ENCODE results near the gene ADGRB3. TPM values are rescaled to one million over a fixed set of nuclear protein-coding genes. Genes with fewer than 3 reads are reported as not detected.
A peak's percentile ranks its signal among the peaks of the same experiment; 100 is the strongest.

The ADGRB3 gene
- total and polyA plus RNA-seq, 2 donors (not counting 3 experiments of a cell fraction or from before 2014, with no cell fraction given), result not detected

DNA sequence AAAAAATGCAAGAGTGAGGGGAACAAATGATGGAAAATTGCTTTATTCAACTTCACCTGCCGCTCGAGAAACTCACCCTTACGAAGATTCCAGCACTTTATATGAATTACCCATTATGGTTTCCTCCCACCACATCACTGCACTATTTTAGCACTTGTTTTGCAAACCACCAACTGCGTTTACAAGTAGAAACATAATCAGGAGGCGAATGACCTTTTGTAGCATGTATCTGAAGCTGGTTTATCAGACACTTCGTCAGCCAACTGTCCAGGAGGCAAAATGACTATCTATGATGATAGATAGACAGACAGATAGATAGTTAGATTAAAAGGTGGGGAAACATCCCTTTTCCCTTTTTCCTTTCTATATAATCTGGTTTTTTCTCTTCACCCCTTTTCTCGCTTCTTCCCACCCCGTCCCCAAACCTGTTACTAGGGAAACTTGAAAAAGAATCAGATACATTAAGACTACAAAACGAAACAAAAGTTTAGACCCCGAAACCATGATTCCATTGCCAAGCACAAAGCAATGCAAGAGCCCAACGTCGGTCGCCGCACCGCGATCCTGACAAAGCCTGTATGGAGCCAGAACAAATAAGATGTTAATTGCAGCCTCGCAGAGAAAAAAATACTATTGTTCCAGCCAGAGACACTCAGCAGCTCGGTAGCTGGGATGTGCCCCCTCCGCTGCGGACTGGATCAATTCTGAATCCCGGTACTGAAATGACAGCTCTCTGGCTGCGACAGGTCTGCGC is 933 bp upstream of the ADGRB3 start:
- ChIA-PET POLR2A (no interaction called here), CTCF (interaction anchor here (1.4 kb wide), 1 partner anchor 1474 kb away, joined by 4 read pairs; no protein-coding TSS in a partner anchor)
- H3K9me3 ChIP-seq (replicated peaks; ENCODE audit: control insufficient read depth, insufficient read depth, low read length), result no peaks in the 10 kb centered on the region
- H4K20me1 ChIP-seq (replicated peaks; ENCODE audit: control insufficient read depth, extremely low read depth, insufficient read depth, low read length), result no peaks in the 10 kb centered on the region
- dilution Hi-C loops (cut with MboI; ENCODE audit: extremely low pct_ligation_motif_present, low sequenced_read_pairs), result no loop called here
- H3K9me1 ChIP-seq (replicated peaks; ENCODE audit: control insufficient read depth, extremely low read depth, insufficient read depth, low read length), result no peaks in the 10 kb centered on the region
- H3K79me2 ChIP-seq (ENCODE audit: control insufficient read depth, insufficient read depth, low read length), result no peaks in the 10 kb centered on the region
- H3K4me2 ChIP-seq (ENCODE audit: insufficient read depth, low read length), result peak overlapping the region; percentile 85
- FAIRE-seq (peak; percentile 44), DNase-seq (ENCODE audit: low read depth, low spot score) (no peak)
- H2AFZ ChIP-seq (ENCODE audit: low read depth, low read length), result peak overlapping the region; percentile 91
- H3K27me3 ChIP-seq (ENCODE audit: control insufficient read depth in 2 of 2, insufficient read depth in 2 of 2, low read length in 2 of 2), result peaks cover 32 to 50% of the 10 kb centered on the region in 2 experiments
- no peaks in the 10 kb centered on the region for H3K36me3 ChIP-seq (ENCODE audit: control insufficient read depth in 2 of 2, extremely low read depth in 1 of 2, insufficient read depth in 2 of 2, low read length in 2 of 2)
- BruUV-seq (replicated peaks), result no TSS peak
- no peak overlapping the region for H3K9ac ChIP-seq (replicated peaks; ENCODE audit: extremely low read depth, insufficient read depth, low read length)
- no peak overlapping the region for H3K27ac ChIP-seq (ENCODE audit: insufficient read depth, low read depth, low read length)
- H3K4me1 ChIP-seq (ENCODE audit: control insufficient read depth, extremely low read depth, insufficient read depth, low read length), result peaks cover 10% of the 10 kb centered on the region
- peak overlapping the region; percentile 16 to 75 (median 50) for H3K4me3 ChIP-seq (replicated peaks in 1 of 3; ENCODE audit: insufficient read depth in 1 of 3, low read depth in 1 of 3, low read length in 3 of 3)
- intact Hi-C loops (cut with micrococcal nuclease), result no loop called here
- no peak for TF ChIP-seq JUN (IDR thresholded peaks at IDR 0.05; ENCODE audit: borderline replicate concordance, insufficient read depth, insufficient read length, low read depth)
- TF ChIP-seq POLR2AphosphoS5 (IDR thresholded peaks at IDR 0.05; ENCODE audit: insufficient read depth, low read depth, low read length), result no peak
- peak; percentile 53 for TF ChIP-seq EZH2 (IDR thresholded peaks at IDR 0.05; ENCODE audit: borderline replicate concordance, low read depth, low read length, severe bottlenecking)

DNA sequence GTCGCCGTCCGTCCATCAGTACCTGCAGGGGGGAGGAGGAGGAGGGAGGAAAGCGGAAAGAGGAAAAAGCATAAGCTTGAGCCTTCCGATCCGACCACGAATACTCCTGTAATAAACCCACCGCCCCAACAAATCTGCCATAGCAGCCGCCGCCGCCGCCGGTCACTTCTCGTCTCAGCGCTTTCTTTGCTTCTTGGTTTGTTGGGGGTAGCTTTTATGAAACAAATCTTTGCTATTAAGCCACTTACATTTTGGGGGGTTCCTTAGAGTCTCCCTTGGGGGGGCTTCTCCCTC is 277 bp downstream of the ADGRB3 start:
- DNase-seq (ENCODE audit: low read depth, low spot score) (no peak), FAIRE-seq (no peak)
- H3K9ac ChIP-seq (replicated peaks; ENCODE audit: extremely low read depth, insufficient read depth, low read length), result no peak overlapping the region
- peak overlapping the region; percentile 21 to 61 (median 50) for H3K4me3 ChIP-seq (replicated peaks in 1 of 3; ENCODE audit: insufficient read depth in 1 of 3, low read depth in 1 of 3, low read length in 3 of 3)
- H3K4me2 ChIP-seq (ENCODE audit: insufficient read depth, low read length), result peak overlapping the region; percentile 86
- no peaks in the 10 kb centered on the region for H3K9me1 ChIP-seq (replicated peaks; ENCODE audit: control insufficient read depth, extremely low read depth, insufficient read depth, low read length)
- no peaks in the 10 kb centered on the region for H3K36me3 ChIP-seq (ENCODE audit: control insufficient read depth in 2 of 2, extremely low read depth in 1 of 2, insufficient read depth in 2 of 2, low read length in 2 of 2)
- peaks cover 10% of the 10 kb centered on the region for H3K4me1 ChIP-seq (ENCODE audit: control insufficient read depth, extremely low read depth, insufficient read depth, low read length)
- BruUV-seq (replicated peaks), result no TSS peak
- POLR2A ChIA-PET, result no interaction called here
- peaks cover 32 to 50% of the 10 kb centered on the region in 2 experiments for H3K27me3 ChIP-seq (ENCODE audit: control insufficient read depth in 2 of 2, insufficient read depth in 2 of 2, low read length in 2 of 2)
- no peaks in the 10 kb centered on the region for H3K9me3 ChIP-seq (replicated peaks; ENCODE audit: control insufficient read depth, insufficient read depth, low read length)
- intact Hi-C loops (cut with micrococcal nuclease), result loop anchor here (5.0 kb wide), 3 partner anchors 142 to 1568 kb away; no protein-coding TSS in a partner anchor
- no peak overlapping the region for H3K27ac ChIP-seq (ENCODE audit: insufficient read depth, low read depth, low read length)
- dilution Hi-C loops (cut with MboI; ENCODE audit: extremely low pct_ligation_motif_present, low sequenced_read_pairs), result no loop called here
- H2AFZ ChIP-seq (ENCODE audit: low read depth, low read length), result peak overlapping the region; percentile 79
- no peaks in the 10 kb centered on the region for H3K79me2 ChIP-seq (ENCODE audit: control insufficient read depth, insufficient read depth, low read length)
- TF ChIP-seq FOS (IDR thresholded peaks at IDR 0.05; ENCODE audit: borderline replicate concordance, insufficient read depth, low read length), result no peak
- TF ChIP-seq, protein P1, sequence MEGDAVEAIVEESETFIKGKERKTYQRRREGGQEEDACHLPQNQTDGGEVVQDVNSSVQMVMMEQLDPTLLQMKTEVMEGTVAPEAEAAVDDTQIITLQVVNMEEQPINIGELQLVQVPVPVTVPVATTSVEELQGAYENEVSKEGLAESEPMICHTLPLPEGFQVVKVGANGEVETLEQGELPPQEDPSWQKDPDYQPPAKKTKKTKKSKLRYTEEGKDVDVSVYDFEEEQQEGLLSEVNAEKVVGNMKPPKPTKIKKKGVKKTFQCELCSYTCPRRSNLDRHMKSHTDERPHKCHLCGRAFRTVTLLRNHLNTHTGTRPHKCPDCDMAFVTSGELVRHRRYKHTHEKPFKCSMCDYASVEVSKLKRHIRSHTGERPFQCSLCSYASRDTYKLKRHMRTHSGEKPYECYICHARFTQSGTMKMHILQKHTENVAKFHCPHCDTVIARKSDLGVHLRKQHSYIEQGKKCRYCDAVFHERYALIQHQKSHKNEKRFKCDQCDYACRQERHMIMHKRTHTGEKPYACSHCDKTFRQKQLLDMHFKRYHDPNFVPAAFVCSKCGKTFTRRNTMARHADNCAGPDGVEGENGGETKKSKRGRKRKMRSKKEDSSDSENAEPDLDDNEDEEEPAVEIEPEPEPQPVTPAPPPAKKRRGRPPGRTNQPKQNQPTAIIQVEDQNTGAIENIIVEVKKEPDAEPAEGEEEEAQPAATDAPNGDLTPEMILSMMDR (IDR thresholded peaks at IDR 0.05; ENCODE audit: extremely low read depth in 1 of 2, insufficient read depth in 1 of 2, low read depth in 1 of 2, low read length in 2 of 2), result no peak
- TF ChIP-seq EZH2 (IDR thresholded peaks at IDR 0.05; ENCODE audit: borderline replicate concordance, low read depth, low read length, severe bottlenecking), result no peak
- no peak for TF ChIP-seq MYC (IDR thresholded peaks at IDR 0.05; ENCODE audit: low read depth, low read length)
- TF ChIP-seq GATA2 (IDR thresholded peaks at IDR 0.05; ENCODE audit: insufficient read depth, insufficient read length, low read depth, low read length), result no peak
- no peak for TF ChIP-seq POLR2AphosphoS5 (IDR thresholded peaks at IDR 0.05; ENCODE audit: insufficient read depth, low read depth, low read length)
- TF ChIP-seq MAX (IDR thresholded peaks at IDR 0.05; ENCODE audit: insufficient read depth, insufficient read length), result no peak
- TF ChIP-seq JUN (IDR thresholded peaks at IDR 0.05; ENCODE audit: borderline replicate concordance, insufficient read depth, insufficient read length, low read depth), result no peak
- no peak for TF ChIP-seq POLR2A (IDR thresholded peaks at IDR 0.05; ENCODE audit: low read depth, low read length)
- no peaks in the 10 kb centered on the region for H4K20me1 ChIP-seq (replicated peaks; ENCODE audit: control insufficient read depth, extremely low read depth, insufficient read depth, low read length)
- CTCF ChIA-PET, result interaction anchor here (1.4 kb wide), 1 partner anchor 1473 kb away, joined by 4 read pairs; no protein-coding TSS in a partner anchor
